Hematopoietic multipotent progenitor cell (in vitro differentiated cells): Measurements from ENCODE around the gene CEBPG. TPM values are rescaled to one million over a fixed set of nuclear protein-coding genes. Genes with fewer than 3 reads are reported as not detected.

ENCODE experiments used
- DNase-seq, 3 donors: peaks; one replicate each; pipeline ENCODE4 v3.0.0-alpha.2; 2011 to 2015; ENCODE audit warnings: low read depth in 2 of 3, low spot score in 2 of 3
- total RNA-seq: library from RNA; depleted of rRNA; stranded (reverse); fragments of >200 nt; gene quantifications from one replicate; pipeline ENCODE4 v1.2.3, GENCODE V29; 2012

CEBPG gene
- total RNA-seq, 1 donor = 9.7 TPM

- DNase-seq = no peak
Observed at GRCh38 chr19:33414667-33415605, 41.4 kb downstream of the CEBPG start.

- peak; percentile 25 to 85 (median 77) for DNase-seq
Observed at GRCh38 chr19:33416307-33417215, 43.1 kb downstream of the CEBPG start.

DNA sequence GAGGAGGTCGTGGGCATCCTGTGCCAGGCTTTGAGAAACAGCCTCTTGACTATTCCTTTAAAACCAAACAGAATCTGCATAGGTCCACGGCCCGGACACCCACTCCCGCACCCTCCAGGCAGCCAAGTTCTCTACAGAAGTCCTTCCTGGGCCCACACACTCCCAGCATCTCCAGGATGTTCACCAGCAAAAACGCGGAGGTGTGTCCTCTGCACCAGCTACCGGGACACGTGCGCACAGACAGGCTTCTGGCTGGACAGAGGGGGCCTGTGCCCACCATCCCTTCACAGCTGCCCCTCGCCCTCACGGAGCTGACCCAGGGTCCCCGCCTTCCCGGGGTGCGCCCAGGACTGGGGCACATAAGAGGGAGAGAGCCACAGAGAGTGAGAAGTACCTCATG lies 44.2 kb downstream of the CEBPG start:
- no peak for DNase-seq

- DNase-seq = no peak
Observed at GRCh38 chr19:33418461-33418860, 45.0 kb downstream of the CEBPG start.

GRCh38 chr19:33418871-33419787 lies 45.6 kb downstream of the CEBPG start:
- no peak for DNase-seq

GRCh38 chr19:33419788-33420130 lies 46.2 kb downstream of the CEBPG start:
- no peak for DNase-seq

DNA sequence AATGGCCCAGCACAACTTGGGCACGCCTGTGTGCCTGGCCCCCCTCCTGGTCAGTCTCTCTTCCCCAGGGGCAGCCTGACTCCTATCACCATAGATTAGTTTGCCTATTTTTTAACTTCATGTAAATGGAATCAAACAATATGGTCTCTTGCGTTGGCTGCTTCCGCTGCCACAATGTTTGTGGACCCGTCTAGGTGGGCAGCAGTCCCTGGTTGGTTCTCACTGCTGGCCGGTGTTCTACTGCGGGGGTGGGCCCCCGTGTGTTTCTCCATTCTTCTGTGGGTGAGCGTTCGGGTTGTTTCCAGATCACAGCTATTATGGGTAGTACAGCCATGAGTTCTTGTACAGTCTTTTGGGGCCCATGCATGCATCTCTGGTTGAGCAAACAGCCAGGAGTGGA lies 47.3 kb downstream of the CEBPG start:
- DNase-seq = no peak

GRCh38 chr19:33421368-33421767 lies 47.9 kb downstream of the CEBPG start:
- DNase-seq = no peak

DNA sequence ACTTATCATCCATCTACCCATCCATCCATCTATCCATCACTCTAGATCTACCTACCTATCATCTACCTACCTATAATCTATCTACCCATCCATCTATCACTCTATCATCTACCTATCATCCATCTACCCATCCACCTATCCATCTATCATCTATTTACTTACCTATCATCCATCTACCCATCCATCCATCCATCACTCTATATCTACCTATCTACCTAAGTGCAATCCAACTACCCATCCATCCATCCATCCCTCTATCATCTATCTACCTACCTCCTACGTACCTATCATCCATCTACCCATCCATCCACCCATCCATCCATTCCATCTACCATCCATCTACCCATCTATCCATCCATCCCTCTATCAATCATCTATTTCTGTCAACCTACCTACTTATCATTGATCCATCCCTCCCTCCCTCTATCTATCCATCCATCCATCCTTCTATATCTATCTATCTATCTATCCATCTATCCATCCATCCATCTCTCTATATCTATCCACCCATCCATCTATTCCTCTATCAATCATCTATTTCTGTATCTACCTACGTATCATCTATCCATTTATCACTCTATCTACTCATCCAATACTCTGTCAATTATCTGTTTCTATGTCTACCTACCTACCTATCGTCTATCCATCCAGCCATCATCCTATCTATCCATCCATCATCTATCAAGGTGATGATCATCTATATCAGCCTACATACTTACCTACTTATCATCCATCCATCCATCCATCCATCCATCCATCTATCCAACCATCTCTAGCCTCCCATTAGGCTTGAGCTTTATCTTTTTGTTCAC lies 49.1 kb downstream of the CEBPG start:
- no peak for DNase-seq

GRCh38 chr19:33424181-33424580 lies 50.7 kb downstream of the CEBPG start:
- DNase-seq = no peak

DNA sequence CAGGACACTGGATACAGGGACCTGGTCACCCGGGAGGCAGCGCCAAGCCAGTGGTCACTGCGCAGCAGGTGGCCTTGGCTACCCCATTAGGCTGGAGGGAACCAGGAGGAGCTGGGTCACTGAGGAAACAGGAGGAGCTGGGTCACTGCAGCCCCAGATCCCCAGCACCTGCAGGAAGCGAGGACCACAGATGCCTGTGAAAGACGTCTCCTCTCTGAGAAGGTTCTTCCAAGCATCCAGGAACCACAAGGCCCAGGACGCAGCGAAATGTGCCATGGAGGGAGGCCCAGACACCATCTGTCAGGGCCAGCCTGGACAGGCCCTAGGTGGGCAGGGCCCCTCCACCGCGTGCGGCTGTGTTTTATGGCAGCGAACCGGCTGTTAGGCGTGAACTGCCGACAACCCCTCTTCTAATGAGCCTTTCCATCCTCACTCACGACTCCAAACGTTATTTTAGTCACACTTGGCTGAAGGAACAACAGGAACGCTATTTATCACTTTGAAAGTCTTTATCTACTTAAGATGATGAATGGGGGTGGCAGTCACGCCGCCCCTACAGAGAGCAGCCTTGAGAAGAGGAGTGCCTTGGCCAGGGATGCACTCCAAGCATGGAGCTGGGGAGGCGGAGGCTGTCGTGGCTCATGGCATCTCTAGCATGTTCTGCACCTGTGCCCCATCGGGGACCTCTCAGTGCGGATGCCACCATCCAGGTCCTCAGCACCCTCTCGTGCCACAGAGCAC lies 53.3 kb downstream of the CEBPG start:
- no peak for DNase-seq

DNA sequence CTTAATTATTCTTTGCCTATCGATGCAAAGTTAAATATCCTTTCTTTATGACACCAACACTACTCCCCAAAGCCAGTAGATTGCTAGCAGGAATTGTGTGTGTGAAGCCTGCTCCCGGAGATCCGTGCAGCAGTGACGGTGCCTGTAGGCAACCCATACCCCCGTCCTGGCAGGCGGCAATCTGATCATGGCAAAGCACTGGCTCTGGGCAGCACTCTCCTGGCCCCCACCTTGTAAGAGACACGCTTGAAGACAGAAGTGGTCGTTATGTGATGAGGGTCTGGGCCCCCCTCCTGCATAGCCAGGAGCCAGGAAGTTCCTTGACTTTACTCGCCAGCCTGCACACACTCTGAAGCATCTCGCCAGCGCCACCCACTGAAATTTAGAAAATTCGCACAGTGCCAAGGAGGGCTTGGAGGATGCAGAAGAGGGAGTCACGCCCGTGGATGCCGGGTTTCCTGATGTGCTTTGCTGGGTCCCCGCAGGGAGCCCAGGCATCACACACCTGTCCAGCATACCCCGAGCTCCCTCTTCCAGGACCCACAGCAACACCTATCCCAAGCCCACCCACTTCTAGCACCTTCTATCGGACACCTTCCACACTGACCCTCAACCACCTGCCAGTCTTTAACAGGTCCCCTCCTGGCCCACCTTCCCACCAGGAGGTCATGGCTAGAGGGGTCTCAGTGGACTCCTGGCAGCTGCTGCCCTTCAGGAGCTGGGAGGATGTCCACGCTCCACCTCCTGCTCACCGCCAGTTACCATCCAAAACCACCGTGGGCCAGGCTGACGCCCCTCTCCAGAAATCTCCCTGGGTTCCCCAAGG lies 54.5 kb downstream of the CEBPG start:
- no peak for DNase-seq

- DNase-seq = no peak
Observed at GRCh38 chr19:33428627-33429125, 55.2 kb downstream of the CEBPG start.

GRCh38 chr19:33429891-33430673 lies 56.6 kb downstream of the CEBPG start:
- DNase-seq = peak in 2 of 3 donors; percentile 28 to 40

DNA sequence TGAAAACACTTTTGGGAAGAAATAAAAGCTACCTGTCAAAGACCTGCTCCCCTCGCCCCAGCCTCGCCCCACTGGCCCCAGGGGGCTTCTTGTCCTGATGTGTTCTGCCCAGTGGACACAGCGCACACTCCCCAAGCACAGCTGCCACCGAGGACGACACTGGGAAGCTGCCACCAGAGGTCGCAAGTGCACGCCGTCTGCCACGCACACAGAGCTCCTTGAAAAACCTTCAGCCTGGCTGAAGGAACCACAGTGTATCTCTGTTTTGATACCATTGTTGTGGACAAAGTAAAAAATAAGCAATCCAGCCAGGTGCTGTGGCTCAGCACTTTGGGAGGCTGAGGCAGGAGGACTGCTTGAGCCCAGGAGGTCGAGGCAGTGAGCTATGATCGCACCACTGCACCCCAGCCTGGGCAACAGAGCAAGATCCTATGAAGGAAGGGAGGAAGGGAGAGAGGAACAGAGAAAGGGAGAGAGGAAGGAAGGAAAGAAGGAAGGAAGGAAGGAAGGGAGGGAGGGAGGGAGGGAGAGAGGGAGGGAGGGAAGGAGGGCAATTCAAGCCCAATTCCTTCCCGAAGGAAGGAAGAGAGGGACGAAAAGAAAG lies 57.3 kb downstream of the CEBPG start:
- DNase-seq = peak; percentile 47 to 79 (median 53)

GRCh38 chr19:33432015-33432414 lies 58.5 kb downstream of the CEBPG start:
- DNase-seq = no peak
